ENCODE measurements around the gene TRAF6.
A peak's percentile ranks its signal among the peaks of the same experiment; 100 is the strongest.
"Not testable (repeated sequence)": the region's sequence is repeated elsewhere in the genome, so short reads cannot be mapped to it uniquely, and the experiment has no call there.

Gene TRAF6

DNA sequence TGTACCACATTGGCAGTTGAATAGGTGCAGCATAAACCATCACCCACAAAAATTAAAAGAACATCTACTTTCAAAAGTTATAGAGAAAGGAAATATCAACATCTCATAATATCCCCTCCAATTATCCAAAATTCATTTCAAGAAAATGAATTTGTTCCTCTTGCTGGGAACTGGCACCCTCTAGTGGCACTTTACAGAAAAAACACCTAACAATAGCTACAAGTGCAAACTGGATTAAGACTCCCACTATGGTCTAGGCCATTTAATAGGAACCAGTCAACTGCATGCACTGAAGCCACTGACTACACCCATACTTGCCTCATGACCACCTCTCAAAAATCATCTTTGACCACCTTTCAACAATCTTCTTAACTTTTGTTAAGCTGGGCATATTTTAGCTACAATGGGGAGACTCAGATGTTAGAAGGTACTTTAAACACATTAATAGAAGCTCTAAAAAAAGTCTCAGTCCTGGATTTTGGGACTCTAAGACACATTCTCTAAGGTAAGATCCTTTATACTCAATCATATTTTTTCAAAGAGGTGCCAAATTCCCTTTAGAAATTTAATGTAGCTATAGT, 17.3 kb downstream of the TRAF6 start:
- DNase-seq: peak; percentile 76 to 83

DNA sequence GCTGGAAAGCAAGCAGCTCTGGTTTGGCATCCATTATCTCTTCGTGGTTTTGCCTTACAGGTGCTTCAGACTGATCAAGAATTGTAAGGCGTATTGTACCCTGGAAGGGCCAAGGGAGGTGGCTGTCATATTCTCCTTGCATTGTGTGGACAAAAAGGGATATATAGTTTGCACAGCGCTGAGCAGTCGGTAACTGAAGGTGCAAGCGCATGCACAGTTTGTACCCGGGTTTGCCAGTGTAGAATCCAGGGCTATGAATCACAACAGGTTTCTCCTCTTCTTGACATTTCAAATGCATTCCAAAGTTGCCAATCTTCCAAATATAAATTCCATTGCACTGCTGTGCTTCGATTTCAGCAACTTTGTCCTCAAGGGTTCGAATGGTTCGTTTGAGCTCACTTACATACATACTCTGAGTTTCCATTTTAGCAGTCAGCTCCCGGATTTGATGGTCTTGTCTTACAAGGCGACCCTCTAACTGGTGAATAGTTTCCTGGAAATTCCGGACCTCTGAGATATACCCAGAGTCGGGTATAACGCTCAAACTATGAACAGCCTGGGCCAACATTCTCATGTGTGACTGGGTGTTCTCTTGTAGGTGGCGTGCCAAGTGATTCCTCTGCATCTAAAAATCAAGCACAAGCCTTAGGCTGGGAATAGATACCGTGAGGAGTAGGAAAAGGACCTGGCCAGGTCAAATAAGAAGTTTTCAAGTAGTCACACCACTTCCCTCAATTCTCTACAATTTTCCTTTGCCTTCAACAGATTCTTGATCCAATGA, 19.9 kb downstream of the TRAF6 start:
- DNase-seq: no peak

DNA sequence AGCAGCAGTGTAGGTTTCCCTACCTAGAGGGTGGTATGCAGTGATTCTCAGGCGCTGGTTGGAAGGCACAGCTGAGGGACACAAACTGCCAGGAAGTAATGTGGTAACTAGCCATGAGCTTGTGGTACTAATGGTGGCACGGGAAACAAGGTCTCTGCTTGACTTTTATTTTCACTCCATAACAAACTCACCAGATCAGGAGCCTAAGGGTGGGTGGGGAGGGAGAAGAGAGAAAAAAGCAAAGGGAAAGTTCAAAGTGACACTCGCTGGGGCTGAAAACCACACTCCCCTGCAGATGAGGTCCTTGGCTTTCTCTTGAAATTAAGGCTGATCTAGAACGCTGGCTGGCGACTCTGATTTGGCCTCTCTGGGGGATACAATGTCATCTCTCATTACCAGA, 22.0 kb downstream of the TRAF6 start:
- peak in 1 of 2 experiments; percentile 24 for DNase-seq

GRCh38 chr11:36487619-36488018, 22.5 kb downstream of the TRAF6 start:
- DNase-seq: peak; percentile 34 to 39

DNA sequence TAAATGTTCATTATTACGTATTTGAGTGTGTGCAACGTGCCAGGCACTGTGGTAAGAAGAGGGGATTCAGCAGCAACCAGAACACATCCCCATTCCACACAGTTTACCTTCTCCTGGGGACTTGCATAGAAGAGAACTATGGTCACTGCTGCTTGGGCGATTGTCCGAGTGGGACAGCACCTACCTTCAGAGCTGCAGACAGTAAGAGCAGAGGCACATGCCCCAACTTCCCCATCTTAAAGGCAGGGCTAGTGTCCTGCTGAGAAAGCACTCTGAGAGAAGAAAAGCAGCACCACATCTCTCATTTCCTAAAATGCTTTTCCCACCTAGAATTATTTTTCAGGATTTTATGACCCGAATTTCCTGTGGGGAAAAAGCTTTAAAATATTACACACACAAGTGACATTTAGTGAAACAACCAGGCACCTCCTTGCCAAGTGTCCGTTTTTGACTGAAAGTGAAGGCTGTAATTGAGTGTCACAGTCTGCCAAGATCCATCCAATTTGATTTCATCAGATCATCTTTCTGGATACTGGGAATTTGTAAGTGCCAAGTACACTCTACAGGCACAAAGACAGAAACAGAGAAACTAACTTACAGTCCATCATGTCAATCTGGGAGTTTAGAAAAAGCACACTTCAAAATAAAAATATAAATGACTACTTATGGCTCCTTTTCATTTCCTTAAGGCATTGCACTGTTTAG, 24.6 kb downstream of the TRAF6 start:
- DNase-seq: no peak

DNA sequence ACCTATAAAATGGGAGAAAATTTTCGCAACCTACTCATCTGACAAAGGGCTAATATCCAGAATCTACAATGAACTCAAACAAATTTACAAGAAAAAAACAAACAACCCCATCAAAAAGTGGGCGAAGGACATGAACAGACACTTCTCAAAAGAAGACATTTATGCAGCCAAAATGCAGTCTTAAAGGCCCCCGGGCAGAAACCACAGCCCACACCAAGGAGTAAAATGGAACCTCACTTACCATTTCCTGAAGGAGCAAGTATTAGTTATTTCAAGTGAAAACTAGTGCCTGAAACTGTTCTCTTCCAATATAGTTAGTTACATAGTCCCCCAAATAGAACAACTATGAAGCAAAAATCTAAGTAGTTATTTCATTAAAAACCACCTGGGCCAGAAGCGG, 27.0 kb downstream of the TRAF6 start:
- DNase-seq: not testable (repeated sequence)

- no peak for DNase-seq
Observed at GRCh38 chr11:36480833-36481232, 29.2 kb downstream of the TRAF6 start.

DNA sequence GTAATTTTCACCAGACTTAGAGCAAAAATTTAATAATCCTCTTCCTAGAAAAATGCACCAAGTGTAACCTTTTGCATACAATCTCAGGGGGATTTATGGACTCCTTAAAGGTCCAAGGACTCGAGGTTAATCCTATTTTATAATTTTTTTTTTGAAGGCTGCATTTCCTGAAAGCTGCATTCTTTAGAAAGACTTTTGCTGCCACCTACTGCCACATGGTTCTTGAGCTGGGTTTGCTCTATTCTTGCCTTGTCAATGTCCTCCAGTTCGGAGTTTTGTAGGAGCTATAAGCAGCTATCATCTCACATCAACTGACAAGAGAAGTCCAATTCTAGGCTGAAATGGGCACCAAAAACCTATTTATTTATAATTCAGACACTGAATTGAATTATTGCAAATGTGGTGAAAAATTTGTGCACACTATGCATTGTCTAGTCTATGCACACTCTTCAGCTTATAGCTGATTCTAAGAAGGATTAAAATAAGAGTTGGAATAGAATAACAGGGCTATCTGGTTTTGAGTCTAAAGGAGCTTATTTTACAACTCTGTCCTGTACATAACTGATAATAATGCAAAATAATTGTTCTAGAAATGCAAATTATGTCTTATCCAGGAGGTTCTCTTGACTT, 31.3 kb downstream of the TRAF6 start:
- DNase-seq: peak; percentile 76 to 84

DNA sequence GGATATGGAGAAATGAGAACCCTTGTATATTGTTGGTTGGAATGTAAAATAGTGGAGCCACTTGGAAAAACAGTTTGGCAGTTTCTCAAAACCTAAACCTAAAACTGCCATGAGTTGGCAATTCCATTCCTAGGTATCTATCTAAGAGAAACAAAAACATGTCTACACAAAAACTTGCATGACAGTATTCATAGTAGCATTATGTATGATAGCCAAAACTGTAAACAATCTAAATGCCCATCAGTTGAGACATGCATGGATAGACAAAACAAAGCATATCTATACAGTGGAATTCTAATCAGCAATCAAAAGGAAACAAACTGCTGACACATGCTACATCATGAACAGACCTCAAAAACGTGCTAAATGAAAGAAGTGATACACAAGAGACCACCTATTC, 34.9 kb downstream of the TRAF6 start:
- no peak for DNase-seq

DNA sequence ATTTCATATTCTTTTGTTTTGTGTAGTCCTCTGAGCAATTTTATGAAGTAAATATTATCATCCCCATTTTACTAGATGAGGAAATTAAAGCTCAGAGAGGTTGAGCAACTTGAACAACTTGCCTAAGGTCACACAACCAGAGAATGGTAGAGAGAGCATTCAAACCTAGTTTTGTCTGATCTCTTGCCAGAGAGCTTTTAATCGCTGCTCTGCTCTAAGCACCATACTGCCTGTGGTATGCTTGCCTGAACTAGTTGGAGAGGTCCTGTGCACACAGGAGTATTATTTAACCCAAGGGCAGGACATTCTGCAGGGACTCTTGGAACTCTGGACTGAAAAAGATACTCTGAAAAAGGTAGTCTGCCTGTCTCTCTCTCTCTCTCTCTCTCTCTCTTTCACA, 38.5 kb downstream of the TRAF6 start:
- DNase-seq: no peak

DNA sequence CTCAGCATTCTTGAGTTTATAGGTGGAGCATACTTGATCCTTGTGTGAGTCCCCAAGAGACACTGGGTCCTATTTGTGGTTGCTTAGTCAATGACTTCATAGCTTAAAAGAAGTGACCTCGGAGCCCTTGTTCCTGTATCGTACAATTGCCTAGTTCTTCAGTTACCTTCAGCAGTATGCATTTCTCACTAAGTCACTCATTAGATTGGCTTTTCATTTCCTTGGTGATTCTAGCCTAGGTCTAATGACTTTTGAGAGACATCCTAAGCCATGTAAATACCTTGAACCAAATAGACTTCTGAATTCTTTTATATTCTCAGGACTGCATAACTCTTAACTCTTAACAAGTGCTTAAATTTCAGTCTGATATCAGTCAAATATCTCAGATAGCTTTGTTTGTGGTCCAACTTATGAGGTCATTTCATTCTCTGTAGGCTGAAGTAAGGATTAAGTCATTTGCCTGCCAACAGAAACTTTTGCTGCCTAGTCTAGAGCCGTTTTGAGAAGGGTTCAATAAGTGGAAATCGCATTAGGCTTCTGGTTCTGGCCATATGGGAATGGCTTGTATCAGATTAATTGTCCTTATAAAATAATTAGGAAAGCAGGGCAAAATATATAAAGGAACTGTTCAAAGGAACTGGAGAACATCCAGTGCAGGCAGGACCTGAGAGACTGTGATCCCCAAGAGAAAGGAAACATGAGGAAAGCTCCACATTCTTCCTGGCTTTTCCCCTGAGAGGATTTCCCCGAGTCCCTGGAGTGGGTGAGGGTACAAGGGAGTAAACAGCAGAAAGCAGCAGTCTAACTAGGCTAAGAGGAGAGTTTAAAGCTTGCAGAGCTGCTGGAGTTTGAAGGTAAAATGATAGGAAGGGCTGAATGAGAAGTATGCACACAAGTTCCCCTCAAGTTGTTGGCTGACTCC, 39.9 kb downstream of the TRAF6 start:
- no peak for DNase-seq

- no peak for DNase-seq
Observed at GRCh38 chr11:36469063-36469462, 41.0 kb downstream of the TRAF6 start.

DNA sequence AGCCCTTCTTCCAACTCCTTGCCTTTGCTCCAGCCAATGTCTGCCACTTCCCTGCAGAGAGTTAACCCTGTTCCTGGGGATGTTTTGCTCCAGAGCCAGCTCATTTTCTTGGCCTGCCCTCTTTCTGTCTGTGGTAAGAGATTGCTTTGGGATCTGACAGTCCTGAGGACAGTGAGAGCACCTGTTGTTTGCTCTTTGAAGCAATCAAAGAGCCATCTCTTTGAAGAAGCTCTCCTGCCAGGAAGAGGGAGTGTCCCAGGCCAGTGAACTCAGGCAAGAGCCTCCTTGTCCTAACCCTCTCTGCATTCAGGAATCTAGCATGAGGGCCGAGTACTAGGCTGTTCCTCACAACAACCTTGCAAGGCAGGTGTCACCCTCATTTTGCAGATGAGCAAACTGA, 42.2 kb downstream of the TRAF6 start:
- DNase-seq: no peak

GRCh38 chr11:36467012-36467411, 43.1 kb downstream of the TRAF6 start:
- no peak for DNase-seq

DNA sequence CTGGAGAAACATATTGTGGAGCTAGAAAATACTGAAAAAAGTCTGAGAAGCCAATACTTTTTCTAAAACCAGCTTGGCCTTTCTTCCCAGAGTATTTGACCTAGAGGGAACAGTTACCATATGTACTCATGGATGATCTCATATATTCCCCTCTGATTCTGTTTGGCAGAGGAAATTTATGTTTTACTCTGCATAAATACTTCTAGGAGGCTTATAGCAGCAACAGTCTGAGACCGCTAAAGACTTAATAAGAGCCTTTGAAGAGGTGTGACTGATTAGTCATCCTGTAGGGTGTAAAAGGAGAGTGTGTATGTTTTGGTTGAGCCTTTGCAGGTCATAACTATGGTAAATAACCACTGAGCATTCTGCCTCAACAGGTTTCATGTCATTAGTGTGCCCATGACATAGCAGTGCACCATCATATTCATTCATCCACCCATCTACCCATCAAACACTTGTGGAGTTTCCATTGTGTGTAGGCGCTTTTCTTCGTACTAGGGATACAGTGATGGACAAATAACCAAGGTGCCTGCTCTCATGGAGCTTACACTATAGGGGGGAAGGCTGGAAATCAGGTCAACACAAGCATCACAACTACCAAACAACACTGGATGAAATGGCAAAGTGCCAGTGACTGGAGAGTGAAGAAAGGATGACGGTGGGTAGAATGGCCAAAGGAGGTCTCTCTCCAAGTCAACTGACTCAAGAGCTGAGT, 44.5 kb downstream of the TRAF6 start:
- no peak for DNase-seq

- DNase-seq: no peak
Observed at GRCh38 chr11:36464720-36465119, 45.4 kb downstream of the TRAF6 start.

DNA sequence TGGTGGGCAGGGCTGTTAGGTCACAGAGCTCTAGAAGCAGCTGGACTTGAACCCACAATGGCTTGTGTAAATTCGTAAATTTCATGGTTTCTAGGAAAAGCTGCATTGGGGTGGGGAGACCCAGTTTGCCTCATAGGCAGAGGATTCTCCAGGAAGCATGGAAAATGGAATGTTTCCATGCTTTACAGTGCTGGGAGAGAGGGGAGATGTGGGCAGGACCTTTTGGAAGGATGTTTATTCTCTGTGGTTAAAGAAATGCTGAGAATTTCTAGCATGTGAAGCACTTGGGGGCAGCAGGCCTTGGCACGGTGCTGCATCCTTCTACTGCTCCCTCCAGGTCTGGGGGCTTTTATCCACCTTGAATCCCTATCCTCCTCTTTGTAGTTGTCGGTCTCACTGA, 46.3 kb downstream of the TRAF6 start:
- DNase-seq: no peak

DNA sequence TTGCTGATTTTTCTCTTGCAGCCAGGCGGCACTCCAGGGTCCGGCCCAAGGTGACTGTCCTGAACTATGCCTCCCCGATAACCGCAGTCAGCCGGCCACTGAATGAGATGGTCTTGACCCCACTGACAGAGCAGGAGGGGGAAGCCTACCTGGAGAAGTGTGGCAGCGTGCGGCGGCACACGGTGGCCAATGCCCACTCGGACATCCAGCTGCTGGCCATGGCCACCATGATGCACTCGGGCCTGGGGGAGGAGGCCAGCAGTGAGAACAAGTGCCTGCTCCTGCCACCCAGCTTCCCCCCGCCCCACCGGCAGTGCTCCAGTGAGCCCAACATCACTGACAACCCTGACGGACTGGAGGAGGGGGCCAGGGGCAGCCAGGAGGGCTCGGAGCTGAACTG, 47.8 kb downstream of the TRAF6 start:
- no peak for DNase-seq

DNA sequence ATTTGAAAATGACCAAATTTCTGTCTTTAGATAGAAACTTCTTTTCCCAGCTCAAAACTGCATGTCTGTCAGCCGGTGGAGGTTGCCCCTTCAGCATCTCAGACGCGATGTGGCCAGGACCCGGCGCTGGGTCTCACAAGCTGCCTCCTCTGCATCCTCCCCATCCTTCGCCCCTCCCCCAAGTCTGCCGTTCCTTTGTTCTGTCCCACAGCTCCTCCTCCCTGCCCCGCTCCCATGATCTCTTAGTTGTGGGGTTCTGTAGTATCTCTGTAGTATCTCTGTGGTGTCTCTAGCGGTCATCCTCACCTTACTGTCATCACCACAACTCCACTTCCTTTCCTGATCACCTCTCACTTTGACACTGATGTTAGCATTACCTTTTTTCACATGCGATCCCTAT, 49.9 kb downstream of the TRAF6 start:
- DNase-seq: no peak

- DNase-seq: no peak
Observed at GRCh38 chr11:36459046-36459445, 51.0 kb downstream of the TRAF6 start.

- no peak for DNase-seq
Observed at GRCh38 chr11:36458129-36458915, 51.8 kb downstream of the TRAF6 start.

Measured in Kasumi-1 (cell line).